ENCODE data around the gene TRA2B. TPM values are rescaled to one million over a fixed set of nuclear protein-coding genes. Genes with fewer than 3 reads are reported as not detected.

Gene TRA2B
- total RNA-seq, 1 donor from 2014 or later = 228 TPM

GRCh38 chr3:185976100-185976499 lies 38.3 kb upstream of the TRA2B start:
- TF ChIP-seq CTCF (IDR thresholded peaks at IDR 0.05; ENCODE audit: unreplicated experiment) = no peak
- DNase-seq (ENCODE audit: low spot score in 2 of 2, unreplicated experiment in 2 of 2) = no peak
- H3K36me3 Mint-ChIP-seq = no peaks in the 10 kb centered on the region
- no peak overlapping the region for H3K4me3 Mint-ChIP-seq
- H3K27ac Mint-ChIP-seq = no peak overlapping the region
- no peaks in the 10 kb centered on the region for H3K4me1 Mint-ChIP-seq
- H3K9me3 Mint-ChIP-seq = no peaks in the 10 kb centered on the region
- H3K27me3 Mint-ChIP-seq (ENCODE audit: low read depth) = peaks cover 11% of the 10 kb centered on the region

DNA sequence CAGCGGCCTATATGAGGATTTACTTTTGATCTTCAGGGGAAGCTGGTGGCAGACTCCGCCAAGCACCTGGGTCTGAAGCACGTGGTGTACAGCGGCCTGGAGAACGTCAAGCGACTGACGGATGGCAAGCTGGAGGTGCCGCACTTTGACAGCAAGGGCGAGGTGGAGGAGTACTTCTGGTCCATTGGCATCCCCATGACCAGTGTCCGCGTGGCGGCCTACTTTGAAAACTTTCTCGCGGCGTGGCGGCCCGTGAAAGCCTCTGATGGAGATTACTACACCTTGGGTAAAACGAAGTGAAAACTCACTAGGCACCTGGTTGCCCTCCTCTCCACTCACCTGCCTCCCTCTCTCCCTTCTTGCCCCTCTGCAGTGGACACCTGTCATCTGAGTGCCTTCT lies 33.8 kb upstream of the TRA2B start:
- Mint-ChIP-seq H3K36me3 (no peaks in the 10 kb centered on the region), H3K4me1 (no peaks in the 10 kb centered on the region), H3K27me3 (ENCODE audit: low read depth) (peaks cover 5% of the 10 kb centered on the region), H3K4me3 (no peak overlapping the region), H3K27ac (no peak overlapping the region), H3K9me3 (no peaks in the 10 kb centered on the region)
- TF ChIP-seq CTCF (IDR thresholded peaks at IDR 0.05; ENCODE audit: unreplicated experiment) = no peak
- no peak for DNase-seq (ENCODE audit: low spot score in 2 of 2, unreplicated experiment in 2 of 2)

- peaks cover 1% of the 10 kb centered on the region for H3K27me3 Mint-ChIP-seq (ENCODE audit: low read depth)
- no peak for DNase-seq (ENCODE audit: low spot score in 2 of 2, unreplicated experiment in 2 of 2)
- TF ChIP-seq CTCF (IDR thresholded peaks at IDR 0.05; ENCODE audit: unreplicated experiment) = no peak
- H3K9me3 Mint-ChIP-seq = no peaks in the 10 kb centered on the region
- H3K36me3 Mint-ChIP-seq = no peaks in the 10 kb centered on the region
- no peaks in the 10 kb centered on the region for H3K4me1 Mint-ChIP-seq
- H3K4me3 Mint-ChIP-seq = no peak overlapping the region
- H3K27ac Mint-ChIP-seq = no peak overlapping the region
Observed at GRCh38 chr3:185968168-185968567, 30.4 kb upstream of the TRA2B start.

DNA sequence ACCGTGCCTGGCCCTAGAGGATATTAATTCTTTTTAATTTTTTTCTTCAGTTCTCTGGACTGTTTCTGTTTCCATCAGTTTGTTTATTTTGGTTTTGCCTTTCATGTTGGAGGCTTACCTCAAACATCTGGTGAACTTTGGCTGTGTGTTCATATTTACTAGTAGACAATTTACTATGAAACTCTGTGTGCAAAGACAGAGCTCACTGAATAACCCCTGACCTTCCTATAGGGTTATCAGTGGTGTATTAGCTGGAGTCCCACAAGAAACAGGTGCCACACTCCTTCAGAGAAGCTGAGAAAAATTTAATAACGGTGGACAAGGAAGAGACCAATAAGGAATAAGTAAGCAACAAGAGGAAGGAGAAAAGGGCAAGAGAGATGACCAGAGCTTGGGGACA lies 28.8 kb upstream of the TRA2B start:
- DNase-seq (ENCODE audit: low spot score in 2 of 2, unreplicated experiment in 2 of 2) = no peak
- TF ChIP-seq CTCF (IDR thresholded peaks at IDR 0.05; ENCODE audit: unreplicated experiment) = no peak
- no peaks in the 10 kb centered on the region for H3K4me1 Mint-ChIP-seq
- peaks cover 1% of the 10 kb centered on the region for H3K27me3 Mint-ChIP-seq (ENCODE audit: low read depth)
- H3K36me3 Mint-ChIP-seq = no peaks in the 10 kb centered on the region
- no peaks in the 10 kb centered on the region for H3K9me3 Mint-ChIP-seq
- no peak overlapping the region for H3K4me3 Mint-ChIP-seq
- no peak overlapping the region for H3K27ac Mint-ChIP-seq

- H3K9me3 Mint-ChIP-seq = no peaks in the 10 kb centered on the region
- H3K36me3 Mint-ChIP-seq = no peaks in the 10 kb centered on the region
- TF ChIP-seq CTCF (IDR thresholded peaks at IDR 0.05; ENCODE audit: unreplicated experiment) = no peak
- no peak overlapping the region for H3K4me3 Mint-ChIP-seq
- H3K27me3 Mint-ChIP-seq (ENCODE audit: low read depth) = peaks cover 1% of the 10 kb centered on the region
- no peak for DNase-seq (ENCODE audit: low spot score in 2 of 2, unreplicated experiment in 2 of 2)
- H3K27ac Mint-ChIP-seq = no peak overlapping the region
- H3K4me1 Mint-ChIP-seq = no peaks in the 10 kb centered on the region
Observed at GRCh38 chr3:185965496-185965895, 27.7 kb upstream of the TRA2B start.

GRCh38 chr3:185961675-185962232 lies 23.9 kb upstream of the TRA2B start:
- no peak for DNase-seq (ENCODE audit: low spot score in 2 of 2, unreplicated experiment in 2 of 2)
- no peak overlapping the region for H3K4me3 Mint-ChIP-seq
- no peak overlapping the region for H3K27ac Mint-ChIP-seq
- no peaks in the 10 kb centered on the region for H3K36me3 Mint-ChIP-seq
- H3K4me1 Mint-ChIP-seq = no peaks in the 10 kb centered on the region
- H3K9me3 Mint-ChIP-seq = no peaks in the 10 kb centered on the region
- peaks cover 5% of the 10 kb centered on the region for H3K27me3 Mint-ChIP-seq (ENCODE audit: low read depth)
- TF ChIP-seq CTCF (IDR thresholded peaks at IDR 0.05; ENCODE audit: unreplicated experiment) = no peak
